Femur (tissue), 1 donor: ENCODE data around the gene PORCN.
A peak's percentile ranks its signal among the peaks of the same experiment; 100 is the strongest.

Experiments used
- DNase-seq: peaks from one replicate; pipeline ENCODE4 v3.0.0-alpha.2; 2017

Gene PORCN

DNA sequence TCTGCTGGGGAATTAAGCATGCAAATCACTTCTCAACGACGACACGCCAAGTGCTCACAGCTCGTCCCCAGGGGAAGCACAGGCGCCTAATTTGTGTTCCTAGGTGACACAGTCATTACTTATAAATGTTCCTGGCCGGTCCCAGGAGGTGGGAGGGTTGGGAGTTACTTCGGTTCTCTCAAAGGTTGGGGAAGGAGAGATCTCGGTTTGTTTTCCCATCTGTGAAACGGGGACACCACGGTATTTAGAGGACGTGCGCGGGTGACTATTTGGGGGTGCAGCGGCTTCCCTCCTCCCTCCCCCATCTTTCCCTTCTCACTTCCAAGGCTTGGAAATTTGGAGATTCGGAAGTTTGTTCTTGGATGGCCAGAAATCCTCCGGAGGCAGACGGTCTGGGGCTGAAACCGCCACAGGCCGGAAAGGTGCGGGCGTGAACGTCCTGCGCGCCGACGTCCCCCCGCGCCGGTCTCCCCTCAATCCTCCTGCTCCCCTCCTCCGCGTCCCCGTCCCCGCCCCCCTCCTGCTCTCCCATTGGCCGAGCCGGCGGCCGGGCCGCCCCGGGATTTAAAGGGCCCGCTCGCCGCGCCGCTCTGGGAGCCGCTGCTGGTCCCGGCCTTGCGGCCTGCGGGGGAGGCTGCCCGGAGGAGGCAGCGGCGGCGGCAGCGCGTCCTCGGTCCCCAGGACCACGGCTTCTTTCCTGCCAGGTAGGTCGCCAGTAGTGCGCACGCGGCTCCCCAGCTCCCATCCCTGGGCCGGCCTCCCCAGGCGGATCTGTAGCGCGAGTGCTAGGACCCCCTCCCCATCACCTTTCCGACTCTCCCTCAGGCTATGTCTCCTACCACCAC, at the start of gene PORCN:
TSS of gene PORCN (plus strand) at position 593 of the 845 bp plus-strand sequence. CDS start 829 bp downstream, outside the sequence.
- peak; percentile 86 for DNase-seq

DNA sequence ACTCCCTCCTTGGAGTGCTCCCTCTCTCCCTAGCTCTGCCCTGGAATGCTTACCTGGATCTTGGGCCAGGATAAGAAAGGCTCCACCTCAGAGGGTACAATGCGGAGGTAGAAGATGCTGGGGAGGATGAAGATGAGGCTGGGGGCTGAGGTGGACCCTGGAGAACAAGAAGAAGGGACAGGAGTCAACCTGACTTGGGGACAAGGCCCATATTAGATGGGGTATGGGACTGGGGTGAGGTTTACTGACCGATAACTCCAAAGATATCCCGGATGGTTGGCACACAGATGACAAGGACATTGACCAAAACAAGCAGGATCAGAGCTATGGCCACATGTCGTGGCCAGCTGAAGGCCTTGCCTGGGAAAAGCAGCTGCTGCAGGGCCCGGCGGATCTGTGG, 49.3 kb upstream of the PORCN start:
- no peak for DNase-seq

GRCh38 chrX:48460031-48460430, 48.8 kb upstream of the PORCN start:
- no peak for DNase-seq

DNA sequence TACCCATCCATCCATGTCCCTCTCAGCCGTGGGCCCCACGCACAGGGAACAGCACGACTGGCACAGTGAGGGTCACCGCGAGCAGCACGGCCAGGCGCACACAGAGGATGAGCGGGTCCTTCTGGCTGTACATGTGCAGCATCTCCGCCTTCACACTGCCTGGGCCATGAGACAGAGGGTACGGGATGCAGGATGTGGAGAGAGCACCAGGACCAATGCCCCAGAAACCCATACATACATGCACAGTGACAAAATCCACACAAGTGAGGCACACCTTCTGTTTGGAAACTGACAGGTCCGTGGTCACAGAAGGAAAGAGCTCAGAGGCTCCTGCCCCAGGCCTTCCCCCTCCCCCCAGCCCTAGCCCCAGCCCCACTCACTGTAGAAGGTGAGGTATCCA, 48.2 kb upstream of the PORCN start:
- DNase-seq: no peak

DNA sequence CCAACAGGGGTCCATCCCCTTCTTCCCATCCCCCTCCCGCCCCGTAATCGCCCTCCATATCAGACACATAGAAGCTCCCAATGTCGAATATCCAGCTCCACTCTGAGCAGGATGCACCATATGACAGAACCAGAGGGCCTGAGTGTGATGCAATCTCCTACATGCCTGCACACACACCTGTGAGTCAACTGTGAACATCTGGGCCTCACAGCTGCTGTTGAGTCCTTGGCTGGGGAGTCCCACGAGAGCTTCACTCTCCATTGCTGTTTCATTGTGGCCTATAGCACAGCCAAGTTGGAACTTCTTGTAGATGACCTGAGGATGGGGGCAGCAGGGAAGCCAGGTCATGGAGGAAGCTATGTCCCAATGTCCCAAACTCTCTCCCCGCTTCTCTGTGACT, 47.0 kb upstream of the PORCN start:
- no peak for DNase-seq

- no peak for DNase-seq
Measured at GRCh38 chrX:48465336-48465933, 43.4 kb upstream of the PORCN start.

GRCh38 chrX:48466696-48467095, 42.1 kb upstream of the PORCN start:
- DNase-seq: no peak

DNA sequence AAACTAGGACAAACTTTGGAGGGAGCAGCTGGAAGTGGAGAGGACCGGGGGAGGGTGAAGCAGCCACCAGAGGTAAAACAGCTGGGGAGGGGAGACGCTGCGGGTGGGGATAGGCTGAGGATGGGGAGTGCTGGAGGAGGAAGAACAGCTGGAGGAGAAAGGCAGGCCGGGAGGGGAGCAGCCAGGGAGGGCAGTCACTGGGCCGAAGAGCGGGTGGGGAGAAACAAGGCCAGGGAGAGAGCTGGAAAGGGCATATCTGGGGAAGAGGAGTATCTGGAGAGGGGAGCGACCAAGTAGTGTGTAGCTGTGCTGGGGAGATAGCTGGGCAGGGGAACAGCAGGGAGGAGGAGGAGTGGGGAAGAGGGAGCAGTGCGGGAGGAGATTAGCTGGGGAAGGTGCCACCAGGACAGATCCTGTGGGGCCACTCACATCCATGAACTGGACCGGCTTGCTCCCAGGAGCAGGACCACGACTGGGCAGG, 41.5 kb upstream of the PORCN start:
- no peak for DNase-seq

DNA sequence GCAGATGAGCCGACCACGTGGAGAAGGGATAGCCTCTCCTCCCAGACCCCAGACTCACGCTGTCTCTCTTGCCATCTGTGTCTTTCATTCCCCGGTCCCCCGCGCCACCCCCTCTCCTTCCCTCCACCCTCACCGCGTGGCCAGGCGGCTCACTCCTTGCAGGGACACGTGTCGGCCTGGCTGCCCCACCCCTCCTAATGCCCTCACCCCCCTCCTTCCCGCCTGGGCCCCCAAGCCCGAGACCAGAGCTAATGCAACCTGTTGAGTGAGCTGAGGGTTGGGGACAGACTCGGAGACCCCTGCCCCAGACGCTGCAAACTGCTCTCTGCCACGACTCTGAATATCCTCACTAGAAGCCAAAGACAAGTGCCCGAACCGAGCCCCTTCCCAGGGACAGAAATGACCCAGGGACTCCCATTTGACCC, 40.5 kb upstream of the PORCN start:
- DNase-seq: peak; percentile 49

DNA sequence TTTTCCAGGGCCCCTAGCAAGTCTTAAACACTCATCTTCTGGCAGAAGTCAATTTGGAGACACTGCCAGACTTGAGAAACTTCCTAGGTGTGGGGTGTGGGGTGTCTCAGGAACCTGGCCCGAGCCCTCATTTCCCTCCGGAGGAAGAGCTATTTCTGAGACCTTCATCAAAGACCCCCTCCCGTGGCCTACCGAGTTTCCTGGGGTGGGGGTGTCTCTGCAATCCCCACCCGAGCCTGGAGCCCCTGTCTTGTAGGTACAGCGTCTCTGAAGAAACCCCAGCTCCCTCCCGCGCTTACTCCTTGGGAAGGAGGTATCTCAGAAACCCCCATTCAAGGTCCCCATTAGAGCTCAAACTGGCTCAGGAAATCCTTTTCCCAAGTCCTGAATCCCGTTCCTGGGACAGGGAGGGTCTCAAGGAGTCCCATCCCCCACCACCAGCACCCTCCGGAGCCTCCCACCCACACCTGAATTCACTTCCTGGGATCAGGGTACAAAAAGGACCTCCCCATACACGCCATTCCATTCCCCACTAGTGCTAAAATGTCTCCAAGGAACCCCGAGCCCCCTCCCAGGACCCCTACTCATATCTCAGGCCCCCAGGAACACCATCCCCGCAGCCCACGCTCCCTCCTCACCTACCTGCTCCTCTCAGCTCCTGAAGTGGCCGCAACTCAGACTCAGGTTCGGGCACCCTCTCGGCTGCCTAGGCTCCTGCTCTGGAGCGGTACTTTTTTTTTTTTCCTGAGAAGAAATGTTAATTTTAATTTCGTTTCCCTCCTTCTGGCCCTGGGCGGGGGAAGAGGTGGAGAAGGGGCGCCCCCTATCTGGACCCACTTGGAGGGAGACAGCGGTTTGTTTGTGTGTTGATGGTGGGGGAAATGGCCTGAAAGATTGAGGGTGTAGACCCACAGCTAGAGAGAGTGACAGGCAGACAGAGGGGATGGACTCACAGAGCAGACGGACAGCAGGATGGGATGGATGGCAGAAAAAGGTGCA, 39.8 kb upstream of the PORCN start:
- DNase-seq: no peak

- DNase-seq: no peak
Measured at GRCh38 chrX:48470110-48470832, 38.5 kb upstream of the PORCN start, which contains the start of gene SLC38A5. SLC38A5 (minus strand) TSS chrX:48470260; CDS start chrX:48467924, 2,336 bp downstream.

GRCh38 chrX:48470833-48471118, 38.0 kb upstream of the PORCN start:
- no peak for DNase-seq

- DNase-seq: no peak
Measured at GRCh38 chrX:48471504-48471903, 37.3 kb upstream of the PORCN start.

DNA sequence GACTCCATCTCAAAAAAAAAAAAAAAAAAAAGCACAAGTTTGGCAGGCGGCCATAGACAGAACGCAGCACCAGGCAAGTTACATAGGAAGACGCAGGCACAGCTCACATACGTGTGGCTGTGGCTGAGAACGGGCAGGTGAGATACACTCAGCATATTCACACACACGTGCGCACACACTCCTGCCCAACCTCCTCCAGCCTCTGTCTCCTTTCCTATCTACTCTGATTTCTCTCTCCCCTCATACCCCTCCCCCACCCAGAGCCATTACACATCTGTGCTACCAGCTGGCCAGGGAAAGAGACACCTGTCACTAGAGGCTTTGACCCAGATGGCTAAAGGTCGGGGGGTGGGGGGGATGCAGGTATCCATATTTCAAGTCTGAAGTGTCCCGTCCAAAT, 36.6 kb upstream of the PORCN start:
- DNase-seq: no peak

GRCh38 chrX:48472851-48473703, 35.7 kb upstream of the PORCN start:
- DNase-seq: no peak

DNA sequence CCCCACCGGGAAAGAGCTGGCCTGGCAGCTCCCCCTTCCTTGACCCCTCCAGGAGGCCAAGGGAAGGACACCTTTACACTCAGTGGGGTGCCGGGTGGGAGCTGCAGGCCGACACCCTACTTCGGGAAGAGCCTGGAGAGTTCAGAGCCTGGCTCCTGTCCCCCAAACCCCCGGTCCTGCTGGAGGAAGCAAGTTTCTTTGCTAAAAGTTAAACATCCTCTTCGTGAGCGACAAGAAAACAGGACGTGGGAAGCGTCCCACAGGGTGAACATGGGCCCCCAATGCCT, 35.1 kb upstream of the PORCN start:
- DNase-seq: no peak

- no peak for DNase-seq
Measured at GRCh38 chrX:48474127-48474526, 34.7 kb upstream of the PORCN start.

- DNase-seq: no peak
Measured at GRCh38 chrX:48474581-48474980, 34.2 kb upstream of the PORCN start.

GRCh38 chrX:48475296-48475695, 33.5 kb upstream of the PORCN start:
- DNase-seq: no peak

DNA sequence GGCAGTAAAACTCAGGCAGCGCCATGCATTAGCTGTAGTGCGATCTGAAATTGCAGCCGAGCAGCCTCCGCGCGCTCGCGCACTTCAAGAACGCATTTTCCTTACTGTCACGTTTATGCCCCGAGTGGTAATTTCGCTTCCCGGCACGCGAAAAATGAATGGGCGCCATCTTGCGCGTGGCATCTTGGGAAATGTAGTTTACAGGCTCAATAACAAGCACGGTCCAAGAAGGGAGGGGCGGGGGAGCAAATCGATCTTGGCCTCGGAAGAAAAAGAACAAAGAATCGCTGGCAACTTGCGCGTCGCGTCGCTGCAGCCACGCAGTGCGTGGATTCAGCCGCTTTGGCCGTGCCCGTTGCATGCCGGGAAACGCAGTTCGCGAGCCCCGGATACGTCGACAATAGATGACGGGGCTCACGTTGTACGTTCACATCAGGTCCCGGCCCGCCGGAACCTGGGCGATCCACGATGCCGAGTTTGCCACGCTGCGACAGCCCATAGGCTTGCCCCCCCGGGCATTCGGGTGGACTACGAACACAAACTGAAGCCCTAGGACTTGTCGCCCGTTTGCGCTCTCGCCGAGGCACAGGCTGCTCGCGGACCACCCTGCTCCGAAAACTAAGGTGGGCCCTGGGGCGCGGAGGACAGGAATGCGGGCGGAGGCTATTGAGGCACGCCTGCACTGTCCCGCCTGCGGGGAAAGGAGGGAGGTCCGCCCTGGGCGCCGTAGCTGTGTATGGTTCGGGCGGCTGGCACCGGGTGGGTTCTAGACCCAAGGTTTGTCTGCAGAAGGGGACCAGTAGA, 32.8 kb upstream of the PORCN start, which contains the start of gene FTSJ1:
TSS of gene FTSJ1 (plus strand) at position 426 of the 804 bp plus-strand sequence. CDS start 1,849 bp downstream, outside the sequence.
- DNase-seq: peak; percentile 94

- no peak for DNase-seq
Measured at GRCh38 chrX:48476919-48477318, 31.9 kb upstream of the PORCN start.
